ENCODE data around the gene TDO2. TPM values are rescaled to one million over a fixed set of nuclear protein-coding genes. Genes with fewer than 3 reads are reported as not detected.
A peak's percentile ranks its signal among the peaks of the same experiment; 100 is the strongest.

TDO2 gene
- total and polyA plus RNA-seq, 2 of the 4 experiments (the other 2 are of a cell fraction), result 0.09 to 0.18 TPM

GRCh38 chr4:155906554-155907247, 3.2 kb downstream of the TDO2 start:
- H3K9me3 ChIP-seq (ENCODE audit: control insufficient read depth, insufficient read depth, low read length), result no peaks in the 10 kb centered on the region
- H3K27ac ChIP-seq (ENCODE audit: insufficient read depth, low read length), result no peak overlapping the region; the same call in 1 of the 2 replicates
- ChIA-PET POLR2A (ENCODE audit: unreplicated experiment) (no interaction called here), CTCF (interaction anchor here (1.1 kb wide), 1 partner anchor 110 kb away, joined by 3 read pairs; no protein-coding TSS in a partner anchor)
- H2AFZ ChIP-seq (replicated peaks; ENCODE audit: low read length, poor library complexity), result no peak overlapping the region
- no peak overlapping the region for H2AK9ac ChIP-seq (replicated peaks; ENCODE audit: low read depth, low read length, poor library complexity)
- H4K5ac ChIP-seq (ENCODE audit: low read depth, low read length), result peak overlapping the region; percentile 17; the same call in 1 of the 2 replicates
- no peak overlapping the region for H3K56ac ChIP-seq (ENCODE audit: extremely low read depth, insufficient read depth, low read length)
- no peak overlapping the region for H3K23ac ChIP-seq (ENCODE audit: low read depth, low read length)
- peaks cover 2% of the 10 kb centered on the region; the same call in 1 of the 2 replicates for H3K4me1 ChIP-seq (ENCODE audit: control insufficient read depth, insufficient read depth, low read length)
- H3K9ac ChIP-seq (ENCODE audit: low read depth, low read length), result no peak overlapping the region
- H2AK5ac ChIP-seq (ENCODE audit: low read depth, low read length), result no peak overlapping the region
- H3K4me2 ChIP-seq (ENCODE audit: low read depth, low read length), result peak overlapping the region; percentile 92
- H3K4ac ChIP-seq (ENCODE audit: low read depth, low read length), result no peak overlapping the region
- peak; percentile 99 for DNase-seq
- H4K20me1 ChIP-seq (ENCODE audit: insufficient read depth, low read length), result no peaks in the 10 kb centered on the region
- H3K9me1 ChIP-seq (ENCODE audit: insufficient read depth, low read length), result no peaks in the 10 kb centered on the region
- WGBS, 2 experiments (ENCODE audit: extremely low coverage in 2 of 2, insufficient read length in 1 of 2), result no CpG with 5 or more reads among the region's 6 CpGs
- H2BK15ac ChIP-seq (ENCODE audit: low read depth, low read length), result no peak overlapping the region
- no peak overlapping the region for H3K4me3 ChIP-seq (ENCODE audit: insufficient read depth, low read depth, low read length)
- TF ChIP-seq MAFK (IDR thresholded peaks at IDR 0.05; ENCODE audit: low read depth, low read length) (no peak), CEBPB (IDR thresholded peaks at IDR 0.05; ENCODE audit: low read depth, low read length) (0 out of 2 replicates have a peak, but pooled peaks have one; percentile 30), RCOR1 (IDR thresholded peaks at IDR 0.05; ENCODE audit: insufficient replicate concordance, low read length) (no peak)
- H2BK20ac ChIP-seq (ENCODE audit: low read depth, low read length), result no peak overlapping the region
- peak overlapping the region; percentile 35; the same call in 1 of the 2 replicates for H3K18ac ChIP-seq (ENCODE audit: low read depth, low read length)
- BruUV-seq (replicated peaks), result no TSS peak
- in situ Hi-C loops (cut with MboI; ENCODE audit: low sequenced_read_pairs) (no loop called here), intact Hi-C loops (cut with micrococcal nuclease) (no loop called here), dilution Hi-C loops (cut with HindIII; ENCODE audit: low sequenced_read_pairs, unreplicated experiment) (no loop called here)
- no peak overlapping the region for H4K8ac ChIP-seq (ENCODE audit: low read depth in 2 of 2, low read length in 2 of 2)
- H3K79me1 ChIP-seq (ENCODE audit: low read depth in 1 of 2, low read length in 2 of 2), result no peaks in the 10 kb centered on the region
- no peak overlapping the region for H2BK5ac ChIP-seq (ENCODE audit: low read depth, low read length, poor library complexity, severe bottlenecking)
- H3K27me3 ChIP-seq (ENCODE audit: control insufficient read depth, insufficient read depth, low read length), result peaks cover 2% of the 10 kb centered on the region; the same call in 1 of the 2 replicates
- H3K36me3 ChIP-seq (ENCODE audit: control insufficient read depth, insufficient read depth, low read length), result no peaks in the 10 kb centered on the region
- H4K91ac ChIP-seq (ENCODE audit: insufficient read depth, low read depth, low read length), result no peak overlapping the region
- H2BK120ac ChIP-seq (ENCODE audit: low read depth, low read length), result no peak overlapping the region
- peak; percentile 93 for ATAC-seq (ENCODE audit: low read depth)
- H3K14ac ChIP-seq (replicated peaks; ENCODE audit: low read depth, low read length), result no peak overlapping the region

Measured in IMR-90 (cell line).